SIG-M5 (cell line): ENCODE measurements around the gene GIMAP7.
"Not testable (repeated sequence)": the region's sequence is repeated elsewhere in the genome, so short reads cannot be mapped to it uniquely, and the experiment has no call there.

Experiments used
- DNase-seq: peaks from one replicate; lab custom pipeline; 2025; lab: John Stamatoyannopoulos, UW

Gene GIMAP7

DNA sequence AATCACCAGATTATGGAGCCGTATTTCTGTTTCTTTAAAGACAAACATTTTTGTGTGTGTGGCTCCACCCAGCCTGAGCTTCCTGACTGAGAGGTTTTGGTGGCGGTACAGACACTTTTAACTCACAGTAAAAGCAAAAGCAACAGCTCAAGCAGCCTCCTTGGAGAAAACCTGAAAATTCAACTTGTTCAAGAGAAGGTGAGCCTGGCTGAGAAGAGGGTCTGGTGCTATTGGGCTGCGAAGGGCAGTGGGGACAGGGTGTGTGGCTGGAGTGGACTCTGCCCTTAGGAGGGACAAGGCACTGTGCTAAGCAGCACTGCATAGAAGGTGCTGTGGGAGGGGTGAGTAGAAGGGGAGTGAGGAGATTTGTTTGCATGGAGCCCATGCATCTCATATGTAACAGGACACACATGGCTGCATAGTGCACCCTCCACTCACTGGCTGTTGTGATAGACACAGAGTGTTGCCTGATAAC lies at the start of gene GIMAP7:
GIMAP7 (plus strand) TSS at position 125 of the 475 bp plus-strand sequence. CDS start 5,103 bp downstream, outside the sequence.
- DNase-seq, result no peak

DNA sequence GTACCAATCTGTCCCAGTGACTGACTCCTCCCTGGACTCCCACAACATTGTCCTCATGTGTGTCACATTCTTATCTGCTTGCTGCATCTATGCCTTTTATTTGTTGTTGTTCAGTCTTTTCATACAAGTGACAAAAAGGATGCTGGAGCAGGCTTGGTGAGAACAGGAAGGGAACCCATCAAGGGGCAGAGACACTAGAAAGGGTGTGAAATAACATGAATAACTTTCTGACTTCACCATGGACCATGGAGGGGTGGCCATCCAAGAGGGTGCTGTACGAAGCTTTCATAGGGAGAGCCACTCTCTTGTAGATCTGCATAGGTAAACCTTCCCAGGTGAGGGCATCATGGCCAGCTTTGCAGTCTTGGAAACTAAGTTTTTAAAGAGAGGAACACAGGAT lies 49.7 kb upstream of the GIMAP7 start:
- no peak for DNase-seq

GRCh38 chr7:150465414-150465813 lies 49.3 kb upstream of the GIMAP7 start:
- DNase-seq, result no peak

- DNase-seq, result no peak
These were observed 48.2 kb upstream of the GIMAP7 start for GRCh38 chr7:150466477-150466876.

DNA sequence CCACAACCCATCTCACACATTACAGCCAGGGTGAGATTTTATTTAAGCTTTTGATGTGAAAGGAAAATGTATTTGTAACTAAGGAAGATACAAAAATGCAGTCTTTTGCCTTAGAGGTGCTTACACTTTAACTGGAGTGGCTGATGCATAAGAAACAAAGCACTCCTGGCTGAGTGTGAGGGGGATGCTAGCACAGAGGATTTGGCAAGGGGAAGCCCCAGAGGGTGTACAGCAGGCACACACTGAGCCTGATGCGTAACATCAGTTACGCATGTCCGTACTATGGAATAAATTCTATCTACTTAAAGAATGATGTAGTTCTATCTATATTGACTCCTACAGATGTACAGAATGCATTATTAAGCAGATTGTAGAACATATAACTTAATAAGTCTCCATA lies 46.4 kb upstream of the GIMAP7 start:
- DNase-seq, result no peak

- DNase-seq, result no peak
These were observed 42.8 kb upstream of the GIMAP7 start for GRCh38 chr7:150471886-150472285.

DNA sequence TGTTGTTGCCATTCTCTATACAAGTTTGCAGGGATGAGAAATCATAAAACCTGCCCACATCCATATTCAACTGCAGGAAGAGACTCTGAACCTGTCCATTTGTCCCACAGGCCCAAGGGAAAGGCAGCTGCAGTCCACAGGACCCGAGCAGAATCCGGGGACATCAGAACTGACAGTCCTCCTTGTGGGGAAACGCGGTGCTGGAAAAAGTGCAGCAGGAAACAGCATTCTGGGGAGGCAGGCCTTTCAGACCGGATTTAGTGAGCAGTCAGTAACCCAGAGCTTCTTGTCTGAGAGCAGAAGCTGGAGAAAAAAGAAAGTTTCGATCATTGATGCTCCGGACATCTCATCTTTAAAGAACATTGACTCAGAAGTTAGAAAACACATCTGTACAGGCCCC lies 40.8 kb upstream of the GIMAP7 start:
- DNase-seq, result no peak

DNA sequence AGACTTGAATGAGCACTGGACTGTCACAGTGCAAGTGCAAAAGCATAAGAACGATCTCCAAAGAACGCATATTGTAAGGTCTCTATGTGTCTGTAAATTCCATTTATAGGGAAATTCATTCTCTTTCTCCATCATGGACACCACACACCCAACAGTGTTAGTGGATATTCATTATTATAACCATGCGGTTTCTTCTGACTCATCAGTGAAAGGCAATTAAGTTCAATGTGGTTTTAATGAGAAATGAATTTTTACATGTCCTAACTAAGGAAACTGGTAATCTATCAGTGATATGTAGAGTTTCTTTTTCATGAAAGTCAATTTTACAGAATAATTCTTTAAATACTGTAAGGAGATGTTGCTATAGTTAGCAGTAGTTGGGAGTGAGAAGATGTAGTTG lies 38.4 kb upstream of the GIMAP7 start:
- no peak for DNase-seq

- DNase-seq, result no peak
These were observed 37.6 kb upstream of the GIMAP7 start for GRCh38 chr7:150476819-150477631.

- no peak for DNase-seq
These were observed 35.5 kb upstream of the GIMAP7 start for GRCh38 chr7:150479023-150479716.

DNA sequence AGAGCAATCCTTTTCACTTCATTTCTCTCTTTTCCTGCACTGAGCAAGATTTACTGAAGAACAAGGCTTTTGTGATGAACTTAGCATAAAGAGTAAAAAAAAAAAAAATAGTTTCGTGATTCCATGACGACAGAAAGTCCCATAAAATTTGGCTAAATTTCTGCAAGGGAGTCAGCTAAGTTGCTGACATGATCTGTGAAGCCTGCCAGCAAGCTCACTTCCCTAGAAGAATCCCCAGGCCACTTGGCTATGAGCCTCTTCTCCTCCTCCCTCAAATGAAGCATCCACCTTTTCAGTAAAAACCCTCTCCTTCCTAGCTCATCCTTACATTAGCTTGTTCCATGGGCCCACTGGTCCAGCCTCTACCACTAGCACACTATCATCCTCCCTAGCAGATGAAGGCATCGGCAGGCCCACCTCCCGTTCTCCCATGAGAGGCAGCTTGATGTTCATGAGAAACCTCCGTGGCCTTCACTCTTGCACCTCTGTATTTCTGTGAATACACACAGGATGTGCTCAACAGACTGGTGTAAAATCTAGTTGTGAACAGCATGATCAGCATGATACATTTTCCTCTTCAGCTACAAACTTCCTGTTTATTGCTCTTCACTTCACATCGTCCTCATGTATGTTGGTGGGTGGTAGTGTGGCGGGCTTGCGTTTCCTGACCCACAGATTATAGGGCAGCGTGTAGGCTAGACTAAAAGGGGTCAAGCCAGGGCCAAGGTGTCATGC lies 33.3 kb upstream of the GIMAP7 start:
- DNase-seq, result no peak

- no peak for DNase-seq
These were observed 32.8 kb upstream of the GIMAP7 start for GRCh38 chr7:150481922-150482321.

- DNase-seq, result not testable (repeated sequence)
These were observed 31.2 kb upstream of the GIMAP7 start for GRCh38 chr7:150483514-150483913.

- not testable (repeated sequence) for DNase-seq
These were observed 30.6 kb upstream of the GIMAP7 start for GRCh38 chr7:150484071-150484470.

GRCh38 chr7:150487625-150488024 lies 27.0 kb upstream of the GIMAP7 start:
- DNase-seq, result no peak

- DNase-seq, result peak; percentile 75
These were observed 24.9 kb upstream of the GIMAP7 start for GRCh38 chr7:150489782-150490181.

DNA sequence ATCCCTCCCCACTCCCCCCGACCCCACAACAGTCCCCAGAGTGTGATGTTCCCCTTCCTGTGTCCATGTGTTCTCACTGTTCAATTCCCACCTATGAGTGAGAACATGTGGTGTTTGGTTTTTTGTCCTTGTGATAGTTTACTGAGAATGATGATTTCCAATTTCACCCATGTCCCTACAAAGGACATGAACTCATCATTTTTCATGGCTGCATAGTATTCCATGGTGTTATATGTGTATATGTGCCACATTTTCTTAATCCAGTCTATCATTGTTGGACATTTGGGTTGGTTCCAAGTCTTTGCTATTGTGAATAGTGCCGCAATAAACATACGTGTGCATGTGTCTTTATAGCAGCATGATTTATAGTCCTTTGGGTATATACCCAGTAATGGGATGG lies 21.2 kb upstream of the GIMAP7 start:
- DNase-seq, result not testable (repeated sequence)

DNA sequence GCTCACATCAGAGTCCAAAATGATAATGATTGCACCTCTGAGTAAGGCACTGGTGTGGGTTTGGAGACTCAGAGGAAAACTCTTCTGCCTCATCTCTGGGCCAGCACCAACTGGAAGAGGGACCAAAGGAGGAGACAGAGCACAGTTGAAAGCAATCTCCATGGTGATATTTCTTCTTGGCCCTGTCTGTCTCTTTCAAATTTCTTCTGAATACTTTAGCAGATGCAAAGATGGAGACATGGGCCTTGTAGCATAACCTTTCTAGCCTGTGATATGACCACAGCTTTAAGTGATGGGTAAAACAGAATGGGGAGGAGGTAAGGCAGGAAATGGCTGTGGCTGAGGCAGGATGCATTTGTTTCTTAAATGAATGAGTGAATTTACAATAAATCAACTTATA lies 12.2 kb upstream of the GIMAP7 start:
- no peak for DNase-seq

- no peak for DNase-seq
These were observed 11.5 kb upstream of the GIMAP7 start for GRCh38 chr7:150503155-150503554.

DNA sequence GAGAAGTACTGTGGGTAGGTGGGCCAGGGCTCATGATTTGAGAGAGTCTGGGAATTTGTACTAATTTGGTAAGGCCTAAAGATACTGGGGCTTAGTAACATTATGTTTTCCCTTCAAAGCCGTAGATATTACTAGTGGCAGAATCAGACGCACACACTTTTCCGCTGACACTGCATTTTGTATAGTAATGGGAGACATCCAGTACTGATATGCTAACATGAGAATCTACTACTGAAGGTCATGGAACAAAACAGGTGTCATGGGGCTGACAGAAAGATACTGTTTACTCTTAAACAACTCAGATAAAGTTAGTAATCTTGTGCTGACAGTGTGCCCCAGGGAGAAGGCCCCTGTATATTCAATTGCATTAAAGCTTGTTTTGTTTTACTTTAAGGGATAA lies 11.1 kb upstream of the GIMAP7 start:
- DNase-seq, result no peak

- DNase-seq, result no peak
These were observed 6.6 kb upstream of the GIMAP7 start for GRCh38 chr7:150507947-150508602.

- DNase-seq, result no peak
These were observed 3.6 kb upstream of the GIMAP7 start for GRCh38 chr7:150511048-150511447.
